Motor neuron (in vitro differentiated cells): ENCODE results near the gene NOP10. TPM values are rescaled to one million over a fixed set of nuclear protein-coding genes. Genes with fewer than 3 reads are reported as not detected.

ENCODE experiments used
- ATAC-seq, 8 experiments: fragments of 200-7000 bp; cut with Tn5 transposase; replicated peaks in 6 of 8; 2 replicates each; pipeline ENCODE4 v1.8.0; 2021; ENCODE audit warnings: mild to moderate bottlenecking in 8 of 8, moderate library complexity in 8 of 8
- H3K27ac ChIP-seq, 2 donors: fragments of 250-450 bp; sonication (Bioruptor Pico); 2 replicates each; pipeline ENCODE4 v1.9.0; 2021; ENCODE audit warnings: antibody characterized with exemption in 2 of 2, mild to moderate bottlenecking in 2 of 2, moderate library complexity in 1 of 2
- H3K4me1 ChIP-seq, 2 donors: fragments of 250-450 bp; sonication (Bioruptor Pico); replicated peaks in 1 of 2; 2 replicates each; pipeline ENCODE4 v1.6.1; 2021; ENCODE audit warnings: antibody characterized with exemption in 2 of 2, mild to moderate bottlenecking in 2 of 2, moderate library complexity in 1 of 2
- H3K4me3 ChIP-seq, 5 donors: fragments of 250-450 bp; sonication (Bioruptor Pico); 2 replicates each; pipeline ENCODE4 v1.9.0; 2021; ENCODE audit warnings: antibody characterized with exemption in 5 of 5, mild to moderate bottlenecking in 5 of 5, moderate library complexity in 4 of 5
- WGBS, 10 experiments: fragments of 450-650 bp; shearing (Covaris generic); methylation state at CpG; one replicate each; pipeline ENCODE4 v1.0.0; 2022; 5-methylcytosine and 5-hydroxymethylcytosine counted together
- in situ Hi-C, 9 experiments: fragments of 400-800 bp; cut with MboI; loops; one replicate each; pipeline ENCODE4 v1.15.0; 2021; ENCODE audit warnings: low sequenced_read_pairs in 9 of 9, low pct_unique_long_range_greater_than_20kb in 2 of 9; ENCODE audit not compliant: unreplicated experiment in 9 of 9
- total RNA-seq, 8 experiments: library from RNA; unstranded; fragments of 300-600 nt; gene quantifications; 2 replicates each; pipeline versions ENCODE4 v1.2.3 to v1.2.4, GENCODE V29; 2022

NOP10 gene
- total RNA-seq, 8 experiments from 2014 or later = 137 to 420 (median 205) TPM

DNA sequence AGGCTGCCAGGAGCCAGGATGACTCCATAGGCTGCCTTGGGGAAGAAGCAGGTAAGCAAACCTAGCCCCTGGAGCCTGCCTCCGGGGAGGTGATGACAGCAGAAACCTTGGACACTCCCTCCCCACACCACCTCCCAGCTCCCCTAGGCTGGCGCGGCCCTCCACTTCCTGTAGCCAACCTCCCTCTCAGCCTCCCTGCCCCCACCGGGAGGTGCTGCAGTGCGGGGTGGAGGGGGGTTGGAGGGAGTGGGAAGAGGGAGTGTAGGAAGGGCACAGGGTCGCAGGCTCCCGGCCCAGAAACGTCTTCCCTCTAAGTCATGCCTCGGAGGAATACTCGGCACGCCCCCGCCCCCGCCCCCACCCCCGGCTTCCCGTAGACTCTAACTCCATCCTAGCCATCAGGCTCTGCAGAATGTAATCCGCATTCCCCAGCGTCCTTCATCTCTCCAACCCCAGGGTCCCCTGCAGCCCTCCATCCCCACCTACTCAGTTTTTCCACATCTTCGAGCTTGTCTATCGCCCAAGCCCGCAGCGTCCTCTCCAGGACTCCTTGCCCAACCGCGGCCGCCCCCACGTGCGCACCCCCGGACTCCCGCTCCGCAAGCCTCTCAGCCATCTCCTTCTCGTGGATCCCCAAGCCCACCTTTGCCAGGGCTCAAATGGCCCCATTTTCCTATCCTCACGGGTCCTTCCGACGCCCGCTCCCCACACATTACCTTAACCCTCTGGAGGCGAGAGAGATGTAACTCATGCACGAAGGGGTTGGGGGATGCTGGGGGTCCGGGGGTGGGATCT is 23.5 kb upstream of the NOP10 start:
- Histone ChIP-seq H3K27ac (peak overlapping the region; percentile 93 to 98), H3K4me1 (peaks cover 12 to 13% of the 10 kb centered on the region in 2 donors), H3K4me3 (peak overlapping the region; percentile 71 to 94 (median 93))
- in situ Hi-C loops = loop anchor here in 3 of 9 experiments (25.0 kb wide), 2 partner anchors 221 to 254 kb away; partner anchors contain the start of genes GOLGA8B (in 2 of the 3), EMC7 (in 1 of the 3) and PGBD4 (in 1 of the 3)
- ATAC-seq = peak; percentile 6 to 77 (median 65)
- no CpG with 5 or more reads among the region's 37 CpGs for WGBS, 10 experiments

DNA sequence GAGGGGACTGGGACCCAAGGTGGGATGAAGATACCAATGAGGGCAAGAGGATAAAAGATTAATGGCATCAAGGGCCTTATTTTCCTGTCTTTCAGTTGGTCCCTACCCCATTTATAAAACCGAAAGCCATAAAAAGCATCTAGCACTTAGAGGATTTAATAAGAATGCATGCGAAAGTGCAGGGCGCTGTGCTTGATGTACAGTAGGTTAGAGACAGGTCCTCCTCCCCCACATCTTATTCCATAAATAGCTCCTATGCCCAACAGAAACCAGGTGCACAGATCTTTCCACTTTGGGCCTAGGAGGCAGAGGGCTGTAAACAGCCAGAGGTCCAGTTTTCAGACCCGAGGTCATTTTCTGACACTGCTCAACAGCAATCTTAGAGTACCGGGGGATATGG is 22.9 kb upstream of the NOP10 start:
- in situ Hi-C loops = loop anchor here in 3 of 9 experiments (25.0 kb wide), 2 partner anchors 221 to 254 kb away; partner anchors contain the start of genes GOLGA8B (in 2 of the 3), EMC7 (in 1 of the 3) and PGBD4 (in 1 of the 3)
- Histone ChIP-seq H3K4me3 (peak overlapping the region; percentile 71 to 94 (median 93)), H3K27ac (peak overlapping the region; percentile 93 to 98), H3K4me1 (peaks cover 12 to 13% of the 10 kb centered on the region in 2 donors)
- no peak for ATAC-seq
- WGBS, 10 experiments = 0 to 80% (median 64%) methylated on average over 1 to 4 of the region's 5 CpGs; no CpG with 5 or more reads in 3 of the 10 experiments

DNA sequence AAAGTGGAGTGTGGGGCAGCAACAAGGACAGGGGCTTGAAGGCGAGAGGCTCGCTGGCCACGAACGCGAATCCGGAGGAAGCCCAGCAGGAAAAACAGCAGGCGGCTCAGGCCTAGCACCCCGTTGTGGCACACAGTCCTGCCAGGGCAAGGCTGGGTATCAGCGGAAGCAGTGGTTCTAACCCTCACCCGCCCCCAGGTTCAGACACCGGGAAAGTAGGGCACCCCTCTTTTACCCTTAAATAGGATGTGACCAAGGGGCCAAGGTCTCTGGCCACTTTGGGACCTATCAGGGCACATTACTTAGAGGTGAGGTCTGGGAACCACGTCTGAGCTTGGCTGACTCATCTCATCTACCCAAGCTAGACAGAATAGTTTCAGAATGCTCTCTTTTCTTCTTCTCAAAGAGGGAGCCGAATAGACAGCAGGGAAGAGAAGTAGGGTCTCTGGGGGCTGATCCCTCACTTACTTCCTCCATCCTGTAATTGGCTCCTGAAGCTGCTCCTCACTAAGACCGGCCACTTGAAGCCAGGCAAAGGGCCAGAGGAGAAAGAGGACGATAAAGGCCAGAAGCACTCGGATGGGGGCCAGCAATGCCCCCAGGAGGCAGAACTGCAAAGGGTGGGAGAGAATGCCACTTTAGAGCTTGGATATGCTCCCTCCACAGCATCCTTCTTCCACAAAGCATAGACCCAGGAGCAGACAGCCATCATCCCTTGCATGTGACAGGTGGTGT is 22.3 kb upstream of the NOP10 start:
- ATAC-seq = no peak
- H3K4me3 ChIP-seq = peak overlapping the region; percentile 71 to 94 (median 93)
- in situ Hi-C loops = loop anchor here in 3 of 9 experiments (25.0 kb wide), 2 partner anchors 222 to 253 kb away; partner anchors contain the start of genes GOLGA8B (in 2 of the 3), EMC7 (in 1 of the 3) and PGBD4 (in 1 of the 3)
- WGBS, 10 experiments = 60 to 100% (median 75%) methylated on average over 1 to 11 of the region's 16 CpGs; no CpG with 5 or more reads in 5 of the 10 experiments
- H3K4me1 ChIP-seq = peaks cover 12 to 13% of the 10 kb centered on the region in 2 donors
- peak overlapping the region; percentile 93 to 98 for H3K27ac ChIP-seq

DNA sequence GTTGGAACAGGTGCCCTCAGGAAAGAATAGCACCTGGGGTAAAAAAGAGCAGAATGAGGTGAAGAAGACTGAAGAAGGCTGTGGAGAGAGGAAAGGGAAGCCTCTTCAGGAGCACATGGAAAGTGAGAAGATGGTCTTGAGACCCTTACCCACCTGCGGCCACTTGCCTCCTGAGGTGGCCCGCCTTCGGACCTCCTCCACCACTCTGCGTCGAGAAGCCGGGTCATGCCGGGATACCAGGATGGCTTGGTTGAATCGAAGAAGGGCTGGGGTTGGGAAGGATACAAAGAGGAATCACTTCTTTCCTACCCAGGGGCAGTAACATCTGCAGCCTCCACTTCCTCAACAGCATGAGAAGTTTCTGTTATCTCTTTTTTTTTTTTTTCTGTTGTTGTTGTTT is 21.1 kb upstream of the NOP10 start:
- Histone ChIP-seq H3K27ac (no peak overlapping the region), H3K4me3 (no peak overlapping the region), H3K4me1 (peaks cover 12 to 13% of the 10 kb centered on the region in 2 donors)
- no peak for ATAC-seq
- in situ Hi-C loops = loop anchor here in 3 of 9 experiments (25.0 kb wide), 2 partner anchors 223 to 252 kb away; partner anchors contain the start of genes GOLGA8B (in 2 of the 3), EMC7 (in 1 of the 3) and PGBD4 (in 1 of the 3)
- 87 to 100% (median 96%) methylated on average over 5 to 8 of the region's 8 CpGs; no CpG with 5 or more reads in 6 of the 10 experiments for WGBS, 10 experiments

GRCh38 chr15:34362047-34362773 is 19.3 kb upstream of the NOP10 start:
- peaks cover 8 to 9% of the 10 kb centered on the region in 2 donors for H3K4me1 ChIP-seq
- ATAC-seq = no peak
- H3K27ac ChIP-seq = no peak overlapping the region
- in situ Hi-C loops = loop anchor here in 3 of 9 experiments (25.0 kb wide), 2 partner anchors 225 to 250 kb away; partner anchors contain the start of genes GOLGA8B (in 2 of the 3), EMC7 (in 1 of the 3) and PGBD4 (in 1 of the 3)
- H3K4me3 ChIP-seq = no peak overlapping the region
- WGBS, 10 experiments = 64 to 94% (median 84%) methylated on average over 2 to 6 of the region's 10 CpGs; no CpG with 5 or more reads in 1 of the 10 experiments

DNA sequence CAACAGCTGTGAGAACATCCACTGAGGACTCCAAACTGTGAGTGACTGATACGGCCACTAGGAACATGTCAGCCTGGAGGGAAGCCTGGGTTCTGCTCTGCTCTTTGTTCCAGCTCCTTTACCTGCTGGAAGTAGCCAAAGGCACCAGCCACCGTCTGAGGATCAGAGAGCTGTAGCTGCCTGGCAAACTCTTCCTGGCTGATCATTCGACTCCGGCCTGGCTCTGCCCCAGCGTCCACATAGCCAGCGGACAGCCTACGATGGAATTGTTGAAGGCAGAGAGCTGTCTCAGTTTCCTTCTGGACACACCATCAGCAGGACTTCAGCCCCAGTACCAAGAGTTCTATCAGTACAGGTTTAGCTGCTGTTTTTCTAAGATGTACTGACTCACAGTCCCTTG is 18.3 kb upstream of the NOP10 start:
- Histone ChIP-seq H3K4me3 (no peak overlapping the region), H3K27ac (no peak overlapping the region), H3K4me1 (peaks cover 8 to 9% of the 10 kb centered on the region in 2 donors)
- WGBS, 10 experiments = 80 to 100% (median 93%) methylated on average over 1 to 5 of the region's 7 CpGs; no CpG with 5 or more reads in 5 of the 10 experiments
- in situ Hi-C loops = loop anchor here in 3 of 9 experiments (25.0 kb wide), 2 partner anchors 226 to 249 kb away; partner anchors contain the start of genes GOLGA8B (in 2 of the 3), EMC7 (in 1 of the 3) and PGBD4 (in 1 of the 3)
- no peak for ATAC-seq

GRCh38 chr15:34360298-34360697 is 17.4 kb upstream of the NOP10 start:
- in situ Hi-C loops = loop anchor here in 3 of 9 experiments (25.0 kb wide), 2 partner anchors 227 to 248 kb away; partner anchors contain the start of genes GOLGA8B (in 2 of the 3), EMC7 (in 1 of the 3) and PGBD4 (in 1 of the 3)
- ATAC-seq = no peak

DNA sequence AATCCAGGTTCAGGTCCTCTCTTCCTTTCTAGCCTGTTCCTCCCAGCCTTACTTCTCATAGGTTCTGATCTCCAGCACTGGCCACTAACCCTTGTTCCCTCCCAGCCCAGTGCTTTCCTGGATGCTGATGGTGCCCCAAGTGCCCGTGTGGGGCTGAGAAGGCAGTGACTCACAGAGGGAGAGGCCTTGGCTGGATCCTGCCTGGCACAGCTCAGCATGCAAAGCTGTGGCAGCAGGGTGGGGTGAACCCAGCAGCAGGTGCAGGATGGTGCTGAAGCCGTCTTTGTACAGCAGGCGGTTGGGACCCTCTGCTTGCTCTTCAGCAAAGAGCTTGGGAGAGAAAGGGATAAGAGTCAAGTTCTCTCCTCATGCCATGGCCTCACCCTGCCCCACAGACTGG is 16.5 kb upstream of the NOP10 start:
- H3K27ac ChIP-seq = no peak overlapping the region
- WGBS, 10 experiments = 40 to 100% (median 80%) methylated on average over 1 to 3 of the region's 3 CpGs; no CpG with 5 or more reads in 6 of the 10 experiments
- in situ Hi-C loops = loop anchor here in 3 of 9 experiments (25.0 kb wide), 2 partner anchors 228 to 247 kb away; partner anchors contain the start of genes GOLGA8B (in 2 of the 3), EMC7 (in 1 of the 3) and PGBD4 (in 1 of the 3)
- peak in 1 of 8 experiments; percentile 39 for ATAC-seq
- no peaks in the 10 kb centered on the region for H3K4me1 ChIP-seq
- no peak overlapping the region for H3K4me3 ChIP-seq

More at GRCh38 chr15:34360298-34360697, 17.4 kb upstream of the NOP10 start:
- 63 to 83% methylated on average over 1 of the region's 1 CpG; no CpG with 5 or more reads in 8 of the 10 experiments for WGBS, 10 experiments
- Histone ChIP-seq H3K4me1 (peaks cover 2 to 3% of the 10 kb centered on the region in 2 donors), H3K4me3 (no peak overlapping the region), H3K27ac (no peak overlapping the region)

DNA sequence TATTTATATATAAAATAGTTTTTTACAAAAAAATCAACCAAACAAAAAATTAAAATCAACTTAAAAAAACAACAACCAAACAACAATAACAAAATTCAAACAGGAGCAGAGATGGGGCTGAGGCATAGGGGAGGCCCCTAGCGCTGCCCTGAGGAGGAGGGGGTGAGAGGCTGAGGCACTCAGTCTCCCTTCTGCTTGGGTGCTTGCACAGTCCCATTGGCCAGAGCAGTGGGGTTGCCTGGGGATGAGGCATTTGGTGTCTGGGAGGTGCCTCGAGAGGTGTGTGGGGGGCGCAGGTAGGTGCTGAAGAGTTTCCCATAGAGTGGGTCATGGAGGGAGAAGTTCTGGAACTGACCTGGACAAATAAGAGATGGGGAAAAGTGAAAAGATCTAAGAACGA is 16.0 kb upstream of the NOP10 start:
- in situ Hi-C loops = loop anchor here in 3 of 9 experiments (25.0 kb wide), 2 partner anchors 228 to 247 kb away; partner anchors contain the start of genes GOLGA8B (in 2 of the 3), EMC7 (in 1 of the 3) and PGBD4 (in 1 of the 3)
- ATAC-seq = no peak
- no peaks in the 10 kb centered on the region for H3K4me1 ChIP-seq
- H3K27ac ChIP-seq = no peak overlapping the region
- WGBS, 10 experiments = 81 to 100% (median 92%) methylated on average over 1 to 3 of the region's 4 CpGs; no CpG with 5 or more reads in 5 of the 10 experiments
- no peak overlapping the region for H3K4me3 ChIP-seq

- in situ Hi-C loops = loop anchor here in 3 of 9 experiments (25.0 kb wide), 2 partner anchors 229 to 246 kb away; partner anchors contain the start of genes GOLGA8B (in 2 of the 3), EMC7 (in 1 of the 3) and PGBD4 (in 1 of the 3)
- 64 to 100% (median 93%) methylated on average over 1 to 3 of the region's 3 CpGs; no CpG with 5 or more reads in 3 of the 10 experiments for WGBS, 10 experiments
- Histone ChIP-seq H3K27ac (no peak overlapping the region), H3K4me3 (no peak overlapping the region), H3K4me1 (no peaks in the 10 kb centered on the region)
- peak in 1 of 8 experiments; percentile 35 for ATAC-seq
These were observed 15.4 kb upstream of the NOP10 start for GRCh38 chr15:34358367-34358766.

DNA sequence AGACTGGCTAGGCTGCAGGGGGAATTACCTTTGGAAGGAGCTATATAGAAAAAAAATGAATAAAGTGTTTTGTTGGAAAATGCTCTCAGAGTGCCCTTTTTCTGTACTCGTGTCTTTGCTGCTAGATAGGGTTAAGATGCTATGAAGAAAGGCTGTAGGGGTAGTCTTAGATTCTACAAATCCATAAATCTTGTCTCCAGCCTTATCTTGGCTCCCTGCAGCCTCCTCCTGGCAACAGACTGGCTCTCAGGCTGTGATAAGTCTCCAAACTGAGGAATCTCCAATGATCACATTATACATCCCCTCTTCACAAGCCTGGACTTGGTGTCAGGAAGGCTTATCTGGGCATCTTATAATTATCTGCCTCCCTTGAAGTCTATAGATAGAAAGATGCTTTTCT is 14.7 kb upstream of the NOP10 start:
- in situ Hi-C loops = loop anchor here in 3 of 9 experiments (25.0 kb wide), 2 partner anchors 230 to 245 kb away; partner anchors contain the start of genes GOLGA8B (in 2 of the 3), EMC7 (in 1 of the 3) and PGBD4 (in 1 of the 3)
- 25 to 100% (median 86%) methylated on average over 1 of the region's 1 CpG; no CpG with 5 or more reads in 5 of the 10 experiments for WGBS, 10 experiments
- ATAC-seq = no peak
- H3K27ac ChIP-seq = no peak overlapping the region
- no peaks in the 10 kb centered on the region for H3K4me1 ChIP-seq
- no peak overlapping the region for H3K4me3 ChIP-seq
